Right atrium auricular region (tissue), 2 donors: ENCODE results near the gene PPIP5K1. TPM values are rescaled to one million over a fixed set of nuclear protein-coding genes. Genes with fewer than 3 reads are reported as not detected.

Experiments
- DNase-seq: peaks from one replicate; pipeline ENCODE4 v3.0.0-alpha.2; 2019; ENCODE audit warnings: low spot score
- H3K27ac ChIP-seq, 2 donors: fragments of 200-600 bp; sonication (generic); 1 replicate in 1 of 2; 2 replicates in 1 of 2; pipeline ENCODE4 v1.5.1; 2016 to 2019
- H3K27me3 ChIP-seq, 2 donors: fragments of 200-600 bp; sonication (generic); one replicate each; pipeline versions ENCODE4 v1.5.1 to v1.6.0; 2017 to 2019
- H3K36me3 ChIP-seq: fragments of 200-600 bp; sonication (generic); one replicate; pipeline ENCODE4 v1.5.1; 2016
- H3K4me1 ChIP-seq, 2 donors: fragments of 200-600 bp; sonication (generic); one replicate each; pipeline versions ENCODE4 v1.5.1 to v1.6.0; 2017 to 2019
- H3K4me3 ChIP-seq, 2 donors: fragments of 200-600 bp; sonication (generic); 1 replicate in 1 of 2; 2 replicates in 1 of 2; pipeline ENCODE4 v1.5.1; 2017 to 2019; ENCODE audit warnings: mild to moderate bottlenecking in 1 of 2, moderate library complexity in 1 of 2
- H3K9me3 ChIP-seq, 2 donors: fragments of 200-600 bp; sonication (generic); one replicate each; pipeline ENCODE4 v1.5.1; 2019
- CTCF ChIP-seq, 2 donors: fragments of 200-600 bp; sonication (generic); IDR thresholded peaks; one replicate each; pipeline ENCODE4 v1.5.1; 2019; ENCODE audit warnings: antibody characterized with exemption in 2 of 2
- total RNA-seq, 2 donors: library from RNA; depleted of rRNA; stranded (reverse); fragments of >200 nt; gene quantifications; one replicate each; pipeline ENCODE4 v1.1.0, GENCODE V29; 2016

PPIP5K1 gene
- total RNA-seq, 2 donors from 2014 or later, result 8.3 to 12.3 TPM

GRCh38 chr15:43527016-43527801 lies 62.8 kb downstream of the PPIP5K1 start:
- Histone ChIP-seq H3K4me1 (peaks cover 0 to 4% of the 10 kb centered on the region in 2 donors), H3K4me3 (no peak overlapping the region), H3K27me3 (no peaks in the 10 kb centered on the region), H3K9me3 (no peaks in the 10 kb centered on the region), H3K27ac (no peak overlapping the region), H3K36me3 (peaks cover 32% of the 10 kb centered on the region)
- no peak for DNase-seq
- no peak for TF ChIP-seq CTCF (IDR thresholded peaks at IDR 0.05)

GRCh38 chr15:43526261-43526930 lies 63.6 kb downstream of the PPIP5K1 start:
- TF ChIP-seq CTCF (IDR thresholded peaks at IDR 0.05), result no peak
- Histone ChIP-seq H3K36me3 (peaks cover 40% of the 10 kb centered on the region), H3K4me1 (peaks cover 0 to 4% of the 10 kb centered on the region in 2 donors), H3K27ac (no peak overlapping the region), H3K27me3 (no peaks in the 10 kb centered on the region), H3K9me3 (no peaks in the 10 kb centered on the region), H3K4me3 (no peak overlapping the region)
- DNase-seq, result no peak

- no peaks in the 10 kb centered on the region for H3K9me3 ChIP-seq
- no peak for DNase-seq
- no peak overlapping the region for H3K27ac ChIP-seq
- no peaks in the 10 kb centered on the region for H3K27me3 ChIP-seq
- H3K4me3 ChIP-seq, result no peak overlapping the region
- peaks cover 50% of the 10 kb centered on the region for H3K36me3 ChIP-seq
- H3K4me1 ChIP-seq, result no peaks in the 10 kb centered on the region
- TF ChIP-seq CTCF (IDR thresholded peaks at IDR 0.05), result no peak
Observed at GRCh38 chr15:43525131-43525530, 64.9 kb downstream of the PPIP5K1 start.

- Histone ChIP-seq H3K4me3 (no peak overlapping the region), H3K4me1 (peaks cover 0 to 1% of the 10 kb centered on the region in 2 donors), H3K36me3 (peaks cover 50% of the 10 kb centered on the region), H3K27me3 (no peaks in the 10 kb centered on the region), H3K27ac (no peak overlapping the region), H3K9me3 (no peaks in the 10 kb centered on the region)
- TF ChIP-seq CTCF (IDR thresholded peaks at IDR 0.05), result no peak
- no peak for DNase-seq
Observed at GRCh38 chr15:43524254-43524845, 65.7 kb downstream of the PPIP5K1 start.

GRCh38 chr15:43523646-43524045 lies 66.4 kb downstream of the PPIP5K1 start:
- H3K4me1 ChIP-seq, result peaks cover 0 to 8% of the 10 kb centered on the region in 2 donors
- no peak for TF ChIP-seq CTCF (IDR thresholded peaks at IDR 0.05)
- no peaks in the 10 kb centered on the region for H3K27me3 ChIP-seq
- H3K9me3 ChIP-seq, result no peaks in the 10 kb centered on the region
- H3K36me3 ChIP-seq, result peaks cover 50% of the 10 kb centered on the region
- no peak overlapping the region for H3K4me3 ChIP-seq
- no peak for DNase-seq
- H3K27ac ChIP-seq, result no peak overlapping the region
